K562 (cell line): ENCODE measurements around the gene RILP. TPM values are rescaled to one million over a fixed set of nuclear protein-coding genes. Genes with fewer than 3 reads are reported as not detected.

Source experiments
- ATAC-seq: fragments of 200-7000 bp; cut with Tn5 transposase; 3 replicates; pipeline ENCODE4 v1.9.1; 2020; ENCODE audit warnings: moderate library complexity
- BruUV-seq: library from RNA; stranded (reverse); fragments of 400-500 nt; replicated peaks from 2 replicates; lab custom pipeline; 2021; lab: Mats Ljungman, UMichigan
- CTCF ChIA-PET: fragments of 300-600 bp; formaldehyde crosslinking; extraction: SDS; loops from one replicate; lab custom pipeline; 2021; ENCODE audit warnings: low intra/inter-chr PET ratio; lab: Yijun Ruan, JAX
- POLR2A ChIA-PET: fragments of 300-600, 350-650 bp; sonication (Branson Sonifier 250); formaldehyde crosslinking; extraction: SDS; loops from one replicate; lab custom pipeline; 2021; ENCODE audit warnings: antibody characterized with exemption, inconsistent platforms; lab: Yijun Ruan, JAX
- DNase-seq, 4 experiments: peaks; one replicate each; pipeline versions ENCODE4 v3.0.0 to v3.0.0-alpha.2; 2011 to 2018; ENCODE audit warnings: low spot score in 3 of 4, mixed read lengths in 3 of 4; ENCODE audit errors: extremely low read depth in 1 of 4
- FAIRE-seq: peaks from 2 replicates; lab custom pipeline; 2011; peaks lifted over from hg19 to GRCh38; lab: Jason Lieb, UNC
- H2AFZ ChIP-seq: 2 replicates; pipeline ENCODE4 v1.6.0; 2011; ENCODE audit warnings: low read depth, low read length, control low read depth, inconsistent platforms
- H3K27ac ChIP-seq: fragments of 200-600 bp; 3 replicates; pipeline ENCODE4 v1.8.0; 2011; ENCODE audit warnings: low read depth, mild to moderate bottlenecking, control low read depth, inconsistent platforms, low read length, moderate library complexity, mixed read lengths; ENCODE audit errors: extremely low read depth
- H3K27me3 ChIP-seq, 2 experiments: fragments of 300-600 bp in 1 of 2; 2 replicates in 1 of 2; 3 replicates in 1 of 2; pipeline versions ENCODE4 v1.6.0 to v1.8.0; 2011; ENCODE audit warnings: inconsistent platforms in 2 of 2, low read length in 2 of 2, mild to moderate bottlenecking in 1 of 2, mixed read lengths in 1 of 2, moderate library complexity in 1 of 2; ENCODE audit not compliant: control insufficient read depth in 2 of 2, insufficient read depth in 2 of 2
- H3K36me3 ChIP-seq: fragments of 300-600 bp; 3 replicates; pipeline ENCODE4 v1.8.0; 2011; ENCODE audit warnings: mild to moderate bottlenecking, low read length, inconsistent platforms; ENCODE audit not compliant: control insufficient read depth, insufficient read depth
- H3K4me1 ChIP-seq, 2 experiments: fragments of 200-600 bp in 1 of 2; replicated peaks in 1 of 2; 2 replicates in 1 of 2; 3 replicates in 1 of 2; pipeline versions ENCODE4 v1.5.1 to v1.8.0; 2011; ENCODE audit warnings: inconsistent platforms in 2 of 2, low read length in 2 of 2, mild to moderate bottlenecking in 1 of 2, mixed read lengths in 1 of 2, moderate library complexity in 1 of 2; ENCODE audit not compliant: control insufficient read depth in 2 of 2, insufficient read depth in 2 of 2
- H3K4me2 ChIP-seq: 2 replicates; pipeline ENCODE4 v1.6.1; 2011; ENCODE audit warnings: low read length, control low read depth, inconsistent platforms, mixed read lengths; ENCODE audit not compliant: insufficient read depth
- H3K4me3 ChIP-seq: fragments of 200-600 bp; sonication (generic), shearing (Covaris generic); 2 replicates; pipeline ENCODE4 v1.5.1; 2016; ENCODE audit warnings: control low read depth, inconsistent platforms
- H3K79me2 ChIP-seq: fragments of 200-600 bp; 3 replicates; pipeline ENCODE4 v1.8.0; 2011; ENCODE audit warnings: low read length, inconsistent platforms; ENCODE audit not compliant: control insufficient read depth, insufficient read depth
- H3K9ac ChIP-seq, 2 experiments: 2 replicates each; pipeline versions ENCODE4 v1.6.0 to v1.6.1; 2011; ENCODE audit warnings: low read depth in 2 of 2, low read length in 2 of 2, control low read depth in 1 of 2, inconsistent platforms in 1 of 2, mild to moderate bottlenecking in 1 of 2, mixed read lengths in 1 of 2; ENCODE audit not compliant: insufficient read depth in 1 of 2
- H3K9me1 ChIP-seq: one replicate; pipeline ENCODE4 v1.6.0; 2011; ENCODE audit warnings: inconsistent platforms, mild to moderate bottlenecking, low read length, moderate library complexity; ENCODE audit not compliant: control insufficient read depth, insufficient read depth
- H3K9me3 ChIP-seq: replicated peaks from 2 replicates; pipeline ENCODE4 v1.5.1; 2011; ENCODE audit warnings: low read depth, low read length, inconsistent platforms; ENCODE audit not compliant: control insufficient read depth, insufficient read depth
- H4K20me1 ChIP-seq: replicated peaks from 2 replicates; pipeline ENCODE4 v1.6.1; 2011; ENCODE audit warnings: low read length, inconsistent platforms, mixed read lengths; ENCODE audit not compliant: control insufficient read depth, insufficient read depth
- BRD9 ChIP-seq: fragments of 450-650 bp; IDR thresholded peaks from 2 replicates; pipeline ENCODE4 v1.6.1; 2018; ENCODE audit warnings: low read depth; ENCODE audit not compliant: partially characterized antibody
- DDX20 ChIP-seq: fragments of 450-650 bp; IDR thresholded peaks from 2 replicates; pipeline ENCODE4 v1.6.1; 2016; ENCODE audit warnings: missing genetic modification characterization, low read depth, mild to moderate bottlenecking, missing compliant biosample characterization, moderate library complexity
- JUND ChIP-seq, 2 experiments: IDR thresholded peaks; 2 replicates in 1 of 2; 3 replicates in 1 of 2; pipeline ENCODE4 v1.6.1; 2011; ENCODE audit warnings: borderline replicate concordance in 2 of 2, low read depth in 2 of 2, low read length in 2 of 2, improper control_type of control experiment in 1 of 2, missing biosample characterization in 1 of 2, missing genetic modification characterization in 1 of 2, missing genetic modification reagents in 1 of 2
- MLX ChIP-seq, 2 experiments: fragments of 450-650 bp in 1 of 2; sonication (generic) in 1 of 2; formaldehyde crosslinking; conservative IDR thresholded peaks; 2 replicates each; pipeline versions ENCODE4 v1.4.0 to v1.8.1; 2020 to 2022; ENCODE audit warnings: mild to moderate bottlenecking in 1 of 2, missing genetic modification reagents in 1 of 2
- NR1H2 ChIP-seq: sonication (generic); formaldehyde crosslinking; IDR thresholded peaks from 2 replicates; pipeline ENCODE4 v1.4.0; 2020; ENCODE audit warnings: mild to moderate bottlenecking, missing genetic modification reagents
- PHB ChIP-seq: fragments of 250-450 bp; sonication (Bioruptor Pico); IDR thresholded peaks from 2 replicates; pipeline ENCODE4 v1.5.0; 2021
- POLR2H ChIP-seq: IDR thresholded peaks from 2 replicates; pipeline ENCODE4 v1.6.1; 2016; ENCODE audit warnings: missing genetic modification characterization, low read depth, mild to moderate bottlenecking, control low read depth, missing compliant biosample characterization, moderate library complexity
- PURB ChIP-seq: sonication (generic); formaldehyde crosslinking; IDR thresholded peaks from 2 replicates; pipeline ENCODE4 v1.9.0; 2021; ENCODE audit warnings: low read depth, mild to moderate bottlenecking, missing genetic modification reagents
- RBM17 ChIP-seq: fragments of 200-400 bp; formaldehyde crosslinking; IDR thresholded peaks from 2 replicates; pipeline ENCODE4 v1.6.1; 2017; ENCODE audit warnings: low read depth, mild to moderate bottlenecking, low read length, borderline replicate concordance
- TBL1XR1 ChIP-seq, 2 experiments: IDR thresholded peaks; 2 replicates each; pipeline ENCODE4 v1.6.1; 2012; ENCODE audit warnings: improper control_type of control experiment in 2 of 2, low read length in 2 of 2, mild to moderate bottlenecking in 1 of 2
- ZNF143 ChIP-seq: sonication (generic); formaldehyde crosslinking; IDR thresholded peaks from 2 replicates; pipeline ENCODE4 v1.9.0; 2022; ENCODE audit warnings: mild to moderate bottlenecking, missing genetic modification reagents
- WGBS: fragments of 100-300 bp; shearing (Covaris generic); methylation state at CpG from one replicate; pipeline ENCODE4 v1.1.6; 2016; ENCODE audit warnings: low coverage, mixed read lengths; ENCODE audit not compliant: insufficient coverage; ENCODE audit errors: missing lambda C conversion rate; 5-methylcytosine and 5-hydroxymethylcytosine counted together
- in situ Hi-C: fragments of 300-500 bp; cut with MboI; formaldehyde crosslinking; loops from 4 replicates; pipeline ENCODE4 v1.15.0; 2018; ENCODE audit warnings: inconsistent platforms, mixed read lengths
- intact Hi-C: fragments of 100-400 bp; cut with micrococcal nuclease; formaldehyde crosslinking; loops from 2 replicates; pipeline ENCODE4 v1.14.2; 2022
- polyA plus RNA-seq, 8 experiments: library from polyadenylated mRNA; depleted of rRNA in 4 of 8; stranded (reverse) in 5 of 8; unstranded in 3 of 8; fragments of >200 nt; fragmentation: Nextera tagmentation in 2 of 8; fragmentation: Illumina TruSeq in 1 of 8; extraction: Ambion mirVana in 2 of 8; extraction: Trizol in 1 of 8; gene quantifications; 2 replicates each; pipeline versions ENCODE4 v1.2.1 to v1.2.3, GENCODE V29; 2011 to 2014; ENCODE audit warnings: inconsistent platforms in 1 of 8, missing spikeins in 1 of 8
- total RNA-seq, 7 experiments: library from RNA; depleted of rRNA in 6 of 7; stranded (reverse); fragments of >200 nt in 6 of 7; fragmentation: Illumina TruSeq in 2 of 7; extraction: Trizol in 2 of 7; gene quantifications; 2 replicates each; pipeline versions ENCODE4 v1.2.1 to v1.2.3, GENCODE V29; 2011 to 2021; ENCODE audit warnings: low replicate concordance in 1 of 7
- TF ChIP-seq, protein P1 (sequence below), 3 experiments: IDR thresholded peaks in 2 of 3; conservative IDR thresholded peaks in 1 of 3; 2 replicates each; pipeline ENCODE4 v1.5.1; 2011 to 2012; ENCODE audit warnings: low read length in 3 of 3, mild to moderate bottlenecking in 3 of 3, control low read depth in 2 of 3, improper control_type of control experiment in 1 of 3, inconsistent platforms in 1 of 3, low read depth in 1 of 3, mixed read lengths in 1 of 3, moderate library complexity in 1 of 3; ENCODE audit not compliant: insufficient read depth in 2 of 3
- TF ChIP-seq, protein P2 (sequence below): fragments of 250-450 bp; sonication (Bioruptor Pico); IDR thresholded peaks from 2 replicates; pipeline ENCODE4 v1.8.0; 2022; ENCODE audit warnings: inconsistent platforms
- TF ChIP-seq, protein P3 (sequence below): fragments of 250-450 bp; sonication (Bioruptor Pico); IDR thresholded peaks from 2 replicates; pipeline ENCODE4 v1.5.1; 2021; ENCODE audit warnings: mild to moderate bottlenecking

RILP gene
- total and polyA plus RNA-seq, 9 of the 15 experiments (the other 6 are each of a cell fraction or from before 2014, with no cell fraction given) = 0.75 to 54.9 (median 27.8) TPM

DNA sequence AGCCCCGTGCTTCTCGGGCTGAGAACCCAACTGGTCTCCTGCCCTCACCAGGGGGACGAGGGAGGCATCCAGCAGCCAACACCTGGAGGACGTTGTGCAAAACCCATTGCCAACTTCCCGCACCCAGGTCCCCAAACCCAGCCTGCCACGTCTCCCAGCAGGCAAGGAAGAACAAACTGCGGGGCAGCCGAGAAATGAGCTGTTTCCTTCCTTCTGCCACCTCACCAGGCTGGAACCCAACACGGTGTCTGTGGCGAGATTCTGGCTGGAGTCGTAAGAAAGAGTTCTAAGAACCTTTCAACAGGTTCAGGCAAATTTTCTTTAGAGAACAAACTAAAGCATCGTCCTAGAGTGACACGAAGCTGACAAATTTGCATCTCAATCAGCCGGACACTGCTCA lies 24.6 kb downstream of the RILP start:
- H3K36me3 ChIP-seq = no peaks in the 10 kb centered on the region
- TF ChIP-seq, protein P1, sequence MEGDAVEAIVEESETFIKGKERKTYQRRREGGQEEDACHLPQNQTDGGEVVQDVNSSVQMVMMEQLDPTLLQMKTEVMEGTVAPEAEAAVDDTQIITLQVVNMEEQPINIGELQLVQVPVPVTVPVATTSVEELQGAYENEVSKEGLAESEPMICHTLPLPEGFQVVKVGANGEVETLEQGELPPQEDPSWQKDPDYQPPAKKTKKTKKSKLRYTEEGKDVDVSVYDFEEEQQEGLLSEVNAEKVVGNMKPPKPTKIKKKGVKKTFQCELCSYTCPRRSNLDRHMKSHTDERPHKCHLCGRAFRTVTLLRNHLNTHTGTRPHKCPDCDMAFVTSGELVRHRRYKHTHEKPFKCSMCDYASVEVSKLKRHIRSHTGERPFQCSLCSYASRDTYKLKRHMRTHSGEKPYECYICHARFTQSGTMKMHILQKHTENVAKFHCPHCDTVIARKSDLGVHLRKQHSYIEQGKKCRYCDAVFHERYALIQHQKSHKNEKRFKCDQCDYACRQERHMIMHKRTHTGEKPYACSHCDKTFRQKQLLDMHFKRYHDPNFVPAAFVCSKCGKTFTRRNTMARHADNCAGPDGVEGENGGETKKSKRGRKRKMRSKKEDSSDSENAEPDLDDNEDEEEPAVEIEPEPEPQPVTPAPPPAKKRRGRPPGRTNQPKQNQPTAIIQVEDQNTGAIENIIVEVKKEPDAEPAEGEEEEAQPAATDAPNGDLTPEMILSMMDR (IDR thresholded peaks at IDR 0.05 in 2 of 3, conservative IDR thresholded peaks at IDR 0.05 in 1 of 3; ENCODE audit: insufficient read depth in 2 of 3, low read depth in 1 of 3, low read length in 3 of 3) = no peak
- TF ChIP-seq JUND (IDR thresholded peaks at IDR 0.05; ENCODE audit: borderline replicate concordance, low read depth, low read length) (no peak), JUND (tag; IDR thresholded peaks at IDR 0.05; ENCODE audit: borderline replicate concordance, low read depth, low read length) (no peak), MLX (CRISPR knock-in tag; conservative IDR thresholded peaks at IDR 0.05) (no peak), BRD9 (no peak), DDX20 (tag) (no peak), TBL1XR1 (IDR thresholded peaks at IDR 0.05; ENCODE audit: low read length in 2 of 2) (no peak), PURB (CRISPR knock-in tag) (no peak), RBM17 (no peak), ZNF143 (no peak), POLR2H (tag) (no peak), PHB (CRISPR knock-in tag) (no peak), NR1H2 (CRISPR knock-in tag) (no peak)
- TF ChIP-seq, protein P2, sequence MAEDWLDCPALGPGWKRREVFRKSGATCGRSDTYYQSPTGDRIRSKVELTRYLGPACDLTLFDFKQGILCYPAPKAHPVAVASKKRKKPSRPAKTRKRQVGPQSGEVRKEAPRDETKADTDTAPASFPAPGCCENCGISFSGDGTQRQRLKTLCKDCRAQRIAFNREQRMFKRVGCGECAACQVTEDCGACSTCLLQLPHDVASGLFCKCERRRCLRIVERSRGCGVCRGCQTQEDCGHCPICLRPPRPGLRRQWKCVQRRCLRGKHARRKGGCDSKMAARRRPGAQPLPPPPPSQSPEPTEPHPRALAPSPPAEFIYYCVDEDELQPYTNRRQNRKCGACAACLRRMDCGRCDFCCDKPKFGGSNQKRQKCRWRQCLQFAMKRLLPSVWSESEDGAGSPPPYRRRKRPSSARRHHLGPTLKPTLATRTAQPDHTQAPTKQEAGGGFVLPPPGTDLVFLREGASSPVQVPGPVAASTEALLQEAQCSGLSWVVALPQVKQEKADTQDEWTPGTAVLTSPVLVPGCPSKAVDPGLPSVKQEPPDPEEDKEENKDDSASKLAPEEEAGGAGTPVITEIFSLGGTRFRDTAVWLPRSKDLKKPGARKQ (CRISPR knock-in tag) = no peak
- TF ChIP-seq, protein P3, sequence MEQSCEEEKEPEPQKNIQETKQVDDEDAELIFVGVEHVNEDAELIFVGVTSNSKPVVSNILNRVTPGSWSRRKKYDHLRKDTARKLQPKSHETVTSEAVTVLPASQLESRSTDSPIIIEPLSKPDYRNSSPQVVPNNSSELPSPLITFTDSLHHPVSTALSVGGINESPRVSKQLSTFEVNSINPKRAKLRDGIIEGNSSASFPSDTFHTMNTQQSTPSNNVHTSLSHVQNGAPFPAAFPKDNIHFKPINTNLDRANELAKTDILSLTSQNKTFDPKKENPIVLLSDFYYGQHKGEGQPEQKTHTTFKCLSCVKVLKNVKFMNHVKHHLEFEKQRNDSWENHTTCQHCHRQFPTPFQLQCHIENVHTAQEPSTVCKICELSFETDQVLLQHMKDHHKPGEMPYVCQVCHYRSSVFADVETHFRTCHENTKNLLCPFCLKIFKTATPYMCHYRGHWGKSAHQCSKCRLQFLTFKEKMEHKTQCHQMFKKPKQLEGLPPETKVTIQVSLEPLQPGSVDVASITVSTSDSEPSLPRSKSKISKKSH = no peak
- H3K9me3 ChIP-seq = no peaks in the 10 kb centered on the region
- H3K9ac ChIP-seq = no peak overlapping the region
- FAIRE-seq = no peak
- peaks cover 9 to 45% of the 10 kb centered on the region in 2 experiments for H3K4me1 ChIP-seq
- ATAC-seq = no peak
- no peak overlapping the region for H3K4me2 ChIP-seq
- intact Hi-C loops (no loop called here), in situ Hi-C loops (no loop called here)
- POLR2A ChIA-PET = interaction anchor here (0.5 to 3.3 kb wide), 5 partner anchors 9 to 680 kb away, joined by 3 to 25 read pairs (median 3); partner anchors contain the start of gene RILP
- DNase-seq = no peak
- H3K79me2 ChIP-seq = no peaks in the 10 kb centered on the region
- peaks cover 8% of the 10 kb centered on the region; the same call in 1 of the 2 replicates for H4K20me1 ChIP-seq
- 74% methylated on average over 11 of the region's 14 CpGs for WGBS
- no peak overlapping the region for H2AFZ ChIP-seq
- BruUV-seq = no TSS peak
- no peak overlapping the region for H3K27ac ChIP-seq
- H3K9me1 ChIP-seq = no peaks in the 10 kb centered on the region
- H3K4me3 ChIP-seq = no peak overlapping the region
- H3K27me3 ChIP-seq = no peaks in the 10 kb centered on the region
- CTCF ChIA-PET = no interaction called here
